ENCODE data around the gene OXNAD1. TPM values are rescaled to one million over a fixed set of nuclear protein-coding genes. Genes with fewer than 3 reads are reported as not detected.

Gene OXNAD1
- total and polyA plus RNA-seq, 7 donors: 11.3 to 23.1 (median 14.4) TPM

DNA sequence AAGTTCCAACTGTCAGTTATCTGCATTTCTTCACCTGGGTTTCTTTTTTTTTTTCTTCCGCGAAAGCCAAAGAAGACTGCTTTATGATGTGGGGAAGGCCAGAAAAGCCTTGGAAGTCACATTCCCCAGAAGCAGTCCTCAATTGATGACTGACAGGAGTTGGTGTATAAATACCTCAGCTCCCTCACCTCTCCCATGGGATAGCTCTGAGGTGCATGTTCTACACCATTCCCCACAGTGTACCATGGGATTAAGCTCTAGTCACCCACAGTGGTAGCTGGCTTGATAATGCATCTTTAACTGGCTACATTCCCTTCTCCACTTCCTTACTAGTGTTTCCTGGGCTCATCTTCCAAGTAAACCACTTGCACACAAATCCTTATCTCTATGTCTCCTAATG, 30.7 kb upstream of the OXNAD1 start:
- H3K27me3 ChIP-seq: no peaks in the 10 kb centered on the region
- no peaks in the 10 kb centered on the region for H3K36me3 ChIP-seq
- no peak overlapping the region for H3K27ac ChIP-seq
- WGBS, 2 donors: 92 to 98% methylated on average over 2 of the region's 2 CpGs
- intact Hi-C loops (cut with DNase I): no loop called here
- no peak overlapping the region for H3K4me3 ChIP-seq
- H3K4me1 ChIP-seq: peaks cover 0 to 2% (median 0%) of the 10 kb centered on the region in 4 donors
- H3K9me3 ChIP-seq: peaks cover 0 to 2% (median 0%) of the 10 kb centered on the region in 4 donors
- TF ChIP-seq, protein P1, sequence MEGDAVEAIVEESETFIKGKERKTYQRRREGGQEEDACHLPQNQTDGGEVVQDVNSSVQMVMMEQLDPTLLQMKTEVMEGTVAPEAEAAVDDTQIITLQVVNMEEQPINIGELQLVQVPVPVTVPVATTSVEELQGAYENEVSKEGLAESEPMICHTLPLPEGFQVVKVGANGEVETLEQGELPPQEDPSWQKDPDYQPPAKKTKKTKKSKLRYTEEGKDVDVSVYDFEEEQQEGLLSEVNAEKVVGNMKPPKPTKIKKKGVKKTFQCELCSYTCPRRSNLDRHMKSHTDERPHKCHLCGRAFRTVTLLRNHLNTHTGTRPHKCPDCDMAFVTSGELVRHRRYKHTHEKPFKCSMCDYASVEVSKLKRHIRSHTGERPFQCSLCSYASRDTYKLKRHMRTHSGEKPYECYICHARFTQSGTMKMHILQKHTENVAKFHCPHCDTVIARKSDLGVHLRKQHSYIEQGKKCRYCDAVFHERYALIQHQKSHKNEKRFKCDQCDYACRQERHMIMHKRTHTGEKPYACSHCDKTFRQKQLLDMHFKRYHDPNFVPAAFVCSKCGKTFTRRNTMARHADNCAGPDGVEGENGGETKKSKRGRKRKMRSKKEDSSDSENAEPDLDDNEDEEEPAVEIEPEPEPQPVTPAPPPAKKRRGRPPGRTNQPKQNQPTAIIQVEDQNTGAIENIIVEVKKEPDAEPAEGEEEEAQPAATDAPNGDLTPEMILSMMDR (IDR thresholded peaks at IDR 0.05): no peak
- TF ChIP-seq EP300 (IDR thresholded peaks at IDR 0.05): no peak
- DNase-seq: no peak

DNA sequence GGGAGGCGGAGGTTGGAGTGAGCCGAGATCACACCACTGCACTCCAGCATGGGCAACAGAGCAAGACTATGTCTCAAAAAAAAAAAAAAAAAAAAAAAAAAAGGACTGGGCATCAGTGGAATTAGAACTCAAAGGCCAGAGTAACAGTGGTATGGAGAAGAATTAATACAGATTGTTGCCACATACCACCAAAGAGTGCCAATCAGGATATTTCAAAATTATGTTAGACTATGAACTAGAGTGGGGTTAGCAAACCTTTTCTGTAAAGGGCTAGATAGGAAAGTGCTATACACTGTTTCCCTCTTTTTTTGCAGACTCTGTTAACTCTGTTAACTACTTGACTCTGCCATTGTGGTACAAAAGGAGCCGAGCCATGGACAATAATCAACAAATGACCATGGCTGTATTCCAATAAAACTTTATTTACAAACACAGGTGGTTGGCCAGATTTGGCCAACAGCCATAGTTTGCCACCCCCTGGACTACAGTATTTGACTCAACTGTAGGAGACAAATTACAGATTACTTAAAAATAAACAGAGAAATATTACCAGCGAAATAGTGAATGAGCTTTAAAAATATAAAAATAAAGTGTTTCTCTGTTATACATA, 28.9 kb upstream of the OXNAD1 start:
- TF ChIP-seq, protein P1 (IDR thresholded peaks at IDR 0.05): no peak
- TF ChIP-seq EP300 (IDR thresholded peaks at IDR 0.05): no peak
- TF ChIP-seq POLR2AphosphoS5 (IDR thresholded peaks at IDR 0.05): no peak
- no peak for TF ChIP-seq POLR2A (IDR thresholded peaks at IDR 0.05)
- intact Hi-C loops (cut with DNase I): no loop called here
- Histone ChIP-seq H3K27me3 (no peaks in the 10 kb centered on the region), H3K9me3 (no peaks in the 10 kb centered on the region), H3K27ac (no peak overlapping the region), H3K4me1 (peaks cover 0 to 8% (median 0%) of the 10 kb centered on the region in 4 donors), H3K4me3 (no peak overlapping the region), H3K36me3 (no peaks in the 10 kb centered on the region)
- 80 to 91% methylated on average over 4 of the region's 4 CpGs for WGBS, 2 donors
- no peak for DNase-seq

DNA sequence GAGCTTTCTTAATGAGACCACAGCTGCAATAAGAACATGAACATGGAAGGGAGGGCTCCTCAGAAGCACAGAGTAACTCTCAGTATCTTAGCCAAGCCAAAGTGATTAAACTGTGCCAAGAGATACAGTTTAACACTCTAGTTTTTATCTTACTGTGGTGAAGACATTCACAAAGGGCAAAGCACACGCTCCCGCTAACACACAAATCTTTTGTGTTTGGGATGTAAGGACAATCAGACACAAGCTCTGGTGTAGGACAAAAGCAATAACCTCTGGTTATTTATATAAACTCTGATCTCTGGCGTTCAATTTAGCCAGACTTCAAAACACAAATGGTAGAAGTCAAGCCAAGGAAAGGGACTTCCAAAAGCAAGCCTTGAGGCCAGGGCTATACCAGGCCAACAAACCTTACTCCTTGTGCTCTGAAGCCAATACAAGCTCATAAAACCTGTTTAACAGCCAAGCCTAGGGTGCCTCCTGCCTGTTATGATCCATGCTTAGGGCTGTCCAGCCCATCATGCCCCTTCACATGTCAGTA, 28.1 kb upstream of the OXNAD1 start:
- no peak overlapping the region for H3K4me3 ChIP-seq
- H3K9me3 ChIP-seq: no peaks in the 10 kb centered on the region
- no peak for DNase-seq
- H3K36me3 ChIP-seq: no peaks in the 10 kb centered on the region
- peaks cover 0 to 8% (median 0%) of the 10 kb centered on the region in 4 donors for H3K4me1 ChIP-seq
- no peak for TF ChIP-seq EP300 (IDR thresholded peaks at IDR 0.05)
- TF ChIP-seq POLR2A (IDR thresholded peaks at IDR 0.05): no peak
- TF ChIP-seq, protein P1 (IDR thresholded peaks at IDR 0.05): no peak
- no peak for TF ChIP-seq POLR2AphosphoS5 (IDR thresholded peaks at IDR 0.05)
- H3K27ac ChIP-seq: no peak overlapping the region
- WGBS, 2 donors: 60 to 87% methylated on average over 3 of the region's 3 CpGs
- H3K27me3 ChIP-seq: no peaks in the 10 kb centered on the region
- intact Hi-C loops (cut with DNase I): no loop called here

DNA sequence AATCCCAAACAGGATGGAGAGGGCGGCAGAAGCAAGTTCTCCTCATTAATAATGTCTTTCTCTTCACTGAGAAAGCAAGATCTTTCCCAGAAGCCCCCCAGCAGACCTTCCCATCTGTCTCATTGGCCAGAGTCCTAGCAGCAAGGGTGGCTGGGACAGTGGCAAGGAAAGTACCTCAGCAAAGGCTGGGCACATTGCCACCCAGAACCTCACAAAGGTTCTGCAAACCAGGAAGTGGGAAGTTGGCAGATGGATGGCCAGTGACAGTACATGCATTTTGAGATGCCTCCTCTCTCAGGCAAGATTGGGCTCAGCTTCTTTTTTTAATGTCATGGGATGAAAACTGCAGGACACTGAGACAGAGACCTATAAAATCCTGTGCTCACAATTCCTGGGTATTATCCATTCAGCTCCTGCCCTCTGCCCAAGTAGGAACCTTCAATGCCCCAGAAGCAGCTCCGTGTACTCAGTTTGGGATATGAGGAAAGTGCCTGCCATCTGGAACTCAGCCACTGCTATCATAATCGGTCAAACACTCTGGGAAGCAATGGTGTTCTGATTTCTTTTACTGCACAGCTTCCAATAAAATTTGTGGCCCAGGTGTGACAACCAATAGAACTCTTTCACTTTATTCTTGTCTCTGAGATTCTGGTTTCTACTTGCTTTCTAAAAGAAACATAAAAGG, 25.8 kb upstream of the OXNAD1 start:
- intact Hi-C loops (cut with DNase I): no loop called here
- Histone ChIP-seq H3K4me3 (no peak overlapping the region), H3K27me3 (no peaks in the 10 kb centered on the region), H3K9me3 (no peaks in the 10 kb centered on the region), H3K36me3 (no peaks in the 10 kb centered on the region), H3K4me1 (peaks cover 0 to 10% (median 2%) of the 10 kb centered on the region in 4 donors), H3K27ac (peak overlapping the region in 1 of 4 donors; percentile 55)
- TF ChIP-seq POLR2AphosphoS5 (IDR thresholded peaks at IDR 0.05): no peak
- no peak for TF ChIP-seq POLR2A (IDR thresholded peaks at IDR 0.05)
- TF ChIP-seq, protein P1 (IDR thresholded peaks at IDR 0.05): no peak
- TF ChIP-seq EP300 (IDR thresholded peaks at IDR 0.05): no peak
- no peak for DNase-seq
- 48 to 66% methylated on average over 3 of the region's 3 CpGs for WGBS, 2 donors
